ENCODE data around the gene TMEM178A.
"Not testable (repeated sequence)": the region's sequence is repeated elsewhere in the genome, so short reads cannot be mapped to it uniquely, and the experiment has no call there.

The TMEM178A gene

GRCh38 chr2:39708003-39708402 is 42.3 kb downstream of the TMEM178A start:
- DNase-seq (ENCODE audit: low read depth in 2 of 2, low spot score in 1 of 2) = no peak

DNA sequence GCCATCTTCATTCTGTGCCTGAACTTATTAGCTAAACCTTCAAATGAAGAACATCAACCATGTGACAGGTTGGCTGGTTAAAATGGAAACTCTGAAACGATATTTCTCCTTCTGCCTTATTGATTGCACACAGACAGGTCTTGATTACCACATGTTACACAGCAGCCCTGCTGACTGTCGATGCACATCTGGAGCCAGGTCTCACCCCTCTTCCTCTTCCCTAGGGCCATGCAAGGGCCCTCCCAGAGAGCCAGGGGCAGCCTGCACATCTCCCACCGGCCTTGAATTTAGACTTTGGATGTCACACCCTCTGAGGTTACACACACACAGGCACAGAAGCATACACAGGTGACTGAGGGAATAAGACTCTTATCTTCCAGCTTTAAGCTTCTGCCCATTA is 45.1 kb downstream of the TMEM178A start:
- no peak for DNase-seq (ENCODE audit: low read depth in 2 of 2, low spot score in 1 of 2)

GRCh38 chr2:39712953-39713352 is 47.2 kb downstream of the TMEM178A start:
- no peak for DNase-seq (ENCODE audit: low read depth in 2 of 2, low spot score in 1 of 2)

DNA sequence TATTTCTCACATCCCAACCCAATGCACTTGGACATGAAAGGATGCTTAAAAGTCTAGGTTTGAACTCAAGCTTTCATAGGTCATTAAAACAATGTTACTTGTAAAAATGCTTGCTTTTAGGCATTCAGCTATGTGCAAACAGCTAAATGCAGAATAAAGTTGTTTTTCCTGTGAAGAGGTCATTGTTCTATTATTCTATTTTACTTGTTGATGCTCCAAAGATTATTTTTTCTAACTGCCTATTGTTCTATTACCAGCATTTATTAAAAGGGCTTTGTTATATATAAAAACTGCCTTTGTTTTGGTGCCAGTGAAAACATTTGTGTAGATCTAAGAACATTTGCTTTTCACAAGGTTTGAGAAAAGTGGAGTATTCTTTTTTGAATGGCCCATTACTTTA is 49.4 kb downstream of the TMEM178A start:
- DNase-seq (ENCODE audit: low read depth in 2 of 2, low spot score in 1 of 2) = no peak

- no peak for DNase-seq (ENCODE audit: low read depth in 2 of 2, low spot score in 1 of 2)
These were observed 50.1 kb downstream of the TMEM178A start for GRCh38 chr2:39715822-39716221.

DNA sequence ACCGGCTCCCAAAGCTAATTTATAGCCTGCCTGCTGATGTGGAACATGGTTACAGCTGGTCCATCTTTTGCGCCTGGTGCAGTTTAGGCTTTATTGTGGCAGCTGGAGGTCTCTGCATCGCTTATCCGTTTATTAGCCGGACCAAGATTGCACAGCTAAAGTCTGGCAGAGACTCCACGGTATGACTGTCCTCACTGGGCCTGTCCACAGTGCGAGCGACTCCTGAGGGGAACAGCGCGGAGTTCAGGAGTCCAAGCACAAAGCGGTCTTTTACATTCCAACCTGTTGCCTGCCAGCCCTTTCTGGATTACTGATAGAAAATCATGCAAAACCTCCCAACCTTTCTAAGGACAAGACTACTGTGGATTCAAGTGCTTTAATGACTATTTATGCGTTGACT is 51.4 kb downstream of the TMEM178A start:
- no peak for DNase-seq (ENCODE audit: low read depth in 2 of 2, low spot score in 1 of 2)

GRCh38 chr2:39718483-39718882 is 52.8 kb downstream of the TMEM178A start:
- no peak for DNase-seq (ENCODE audit: low read depth in 2 of 2, low spot score in 1 of 2)

- no peak for DNase-seq (ENCODE audit: low read depth in 2 of 2, low spot score in 1 of 2)
These were observed 53.6 kb downstream of the TMEM178A start for GRCh38 chr2:39719317-39719716.

DNA sequence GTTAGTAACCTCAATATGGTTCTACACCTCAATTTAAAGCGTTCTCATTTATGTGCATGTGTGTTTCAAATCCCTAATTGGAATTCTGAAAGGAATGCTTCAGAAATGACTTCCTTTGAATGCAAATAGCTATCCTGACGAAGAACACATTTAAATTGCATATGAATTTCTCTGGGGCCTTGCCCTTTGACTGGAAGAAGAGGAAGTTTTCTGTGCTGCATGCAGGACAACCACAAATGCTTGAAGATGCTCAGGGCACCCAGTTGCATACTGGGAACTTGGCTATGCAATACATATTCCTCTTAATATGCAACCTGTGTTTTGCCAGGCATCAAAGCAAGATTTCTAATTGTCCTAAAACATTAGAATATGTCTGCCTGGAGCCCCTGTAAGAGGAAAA is 55.3 kb downstream of the TMEM178A start:
- no peak for DNase-seq (ENCODE audit: low read depth in 2 of 2, low spot score in 1 of 2)

DNA sequence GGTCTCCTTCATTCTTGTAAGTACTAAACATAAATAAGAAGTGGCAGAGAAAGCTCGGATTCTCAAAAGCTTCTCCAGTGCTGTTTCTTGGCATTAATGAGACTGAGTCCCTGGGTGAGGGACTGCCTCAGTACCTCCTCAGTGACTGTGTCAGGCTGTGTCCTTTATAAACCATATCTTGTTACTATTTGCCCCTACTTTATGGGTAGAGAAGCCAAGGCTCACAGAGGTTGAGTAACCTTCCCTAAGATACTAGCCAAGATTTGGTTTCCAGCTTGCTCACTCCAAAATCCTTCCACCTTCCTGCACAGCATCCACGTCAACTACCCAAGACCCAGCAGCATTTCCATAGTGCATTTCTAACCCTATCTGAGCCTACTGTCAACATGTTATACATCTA is 57.8 kb downstream of the TMEM178A start:
- no peak for DNase-seq (ENCODE audit: low read depth in 2 of 2, low spot score in 1 of 2)

DNA sequence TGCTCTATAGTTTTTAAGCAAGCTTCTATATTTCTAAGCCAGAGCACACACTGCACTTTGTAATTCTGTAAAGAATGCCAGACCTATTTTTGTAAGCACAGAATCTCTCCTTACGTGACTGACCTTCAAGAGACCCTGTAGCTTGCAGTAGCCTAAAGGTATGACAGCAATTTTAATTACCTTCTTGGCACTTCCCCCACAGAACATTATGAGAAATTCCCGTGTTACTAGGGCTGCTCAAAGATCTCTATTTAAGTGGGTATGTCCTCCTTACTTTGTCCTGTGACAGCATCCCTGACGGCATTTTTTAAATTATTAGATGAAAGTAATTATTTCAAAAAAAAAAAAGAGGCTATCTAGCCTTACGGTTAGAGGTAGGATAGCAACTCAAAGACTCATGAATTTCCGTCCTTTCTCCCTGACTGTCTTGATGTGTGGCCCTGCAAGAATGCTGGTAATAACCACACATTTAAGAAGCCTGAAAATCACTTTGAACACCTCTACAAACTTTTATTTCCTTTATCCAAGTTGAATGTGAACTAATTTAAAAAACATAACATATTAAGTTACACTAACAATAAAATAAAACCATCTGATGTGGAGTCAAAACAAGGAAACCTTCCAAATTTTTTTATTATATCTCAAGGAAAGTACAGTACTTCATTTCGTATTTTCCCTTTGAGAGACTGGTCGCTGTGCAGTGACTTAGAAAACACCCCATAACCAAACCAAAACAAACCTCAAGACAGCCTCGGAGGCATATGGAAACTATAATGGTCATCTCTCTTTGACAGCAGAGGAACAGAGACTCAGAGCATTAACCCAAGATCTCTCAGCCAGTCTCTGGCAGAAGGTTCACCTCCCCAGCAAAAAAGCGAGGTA is 58.5 kb downstream of the TMEM178A start:
- no peak for DNase-seq (ENCODE audit: low read depth in 2 of 2, low spot score in 1 of 2)

- DNase-seq (ENCODE audit: low read depth in 2 of 2, low spot score in 1 of 2) = no peak
These were observed 59.1 kb downstream of the TMEM178A start for GRCh38 chr2:39724828-39725144.

DNA sequence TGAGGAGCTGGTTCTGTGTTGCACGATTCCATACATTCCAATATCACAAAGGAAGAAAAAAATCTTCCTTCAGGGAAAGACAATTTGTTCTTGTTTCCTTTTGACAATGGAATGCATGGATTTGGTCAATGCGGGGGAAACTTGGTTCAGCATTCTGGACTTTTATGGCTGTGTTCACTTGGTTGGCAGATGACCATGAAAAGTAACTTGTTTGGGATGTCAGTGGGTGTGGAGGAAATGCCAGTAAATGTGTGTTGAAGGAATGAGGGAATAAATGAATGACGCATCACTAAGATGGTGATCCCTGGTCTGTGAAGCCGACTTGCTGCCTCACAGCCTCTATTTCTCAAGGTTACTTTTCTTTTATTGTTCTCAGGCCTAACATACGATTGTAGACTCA is 59.7 kb downstream of the TMEM178A start:
- no peak for DNase-seq (ENCODE audit: low read depth in 2 of 2, low spot score in 1 of 2)

GRCh38 chr2:39728085-39728484 is 62.4 kb downstream of the TMEM178A start:
- DNase-seq (ENCODE audit: low read depth in 2 of 2, low spot score in 1 of 2) = not testable (repeated sequence)

DNA sequence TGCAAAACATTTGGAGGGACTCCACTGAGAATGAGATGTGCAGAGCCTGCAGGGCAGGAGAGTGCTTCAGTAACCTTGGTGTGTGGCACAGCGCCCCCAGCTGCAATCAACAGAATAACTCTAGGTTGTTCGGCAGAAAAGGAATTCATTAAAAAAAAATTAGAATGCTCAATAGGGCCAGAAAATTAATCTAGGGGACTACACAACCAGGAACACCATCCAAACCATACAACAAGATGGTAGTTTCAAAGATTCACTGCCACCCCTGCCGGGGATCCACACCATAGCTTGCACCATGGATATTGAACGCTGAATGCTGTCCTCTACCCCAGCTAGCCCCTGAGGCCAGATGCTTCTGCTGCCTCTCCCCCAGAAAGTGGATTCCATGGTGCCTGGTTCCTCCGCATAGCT is 63.2 kb downstream of the TMEM178A start:
- no peak for DNase-seq (ENCODE audit: low read depth in 2 of 2, low spot score in 1 of 2)

DNA sequence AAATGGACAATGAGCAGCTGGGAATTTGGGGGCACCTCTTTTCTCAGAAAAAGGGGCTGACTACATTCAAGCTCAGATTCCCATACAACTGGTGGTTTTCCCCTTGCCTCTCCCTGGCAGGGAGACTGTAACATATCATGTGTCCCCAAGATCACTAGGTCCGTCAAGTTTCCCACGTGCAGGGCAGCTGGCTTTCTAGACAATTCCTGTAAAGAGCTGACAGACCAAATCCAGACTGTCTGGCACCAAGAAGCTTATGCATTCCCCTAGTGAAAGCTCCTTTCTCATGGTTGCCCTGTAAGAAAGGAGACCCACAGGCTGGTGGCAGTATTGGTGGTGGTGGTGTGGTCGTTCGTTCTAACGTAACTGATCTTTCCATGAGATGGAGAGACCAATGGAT is 64.6 kb downstream of the TMEM178A start:
- DNase-seq (ENCODE audit: low read depth in 2 of 2, low spot score in 1 of 2) = no peak

- DNase-seq (ENCODE audit: low read depth in 2 of 2, low spot score in 1 of 2) = no peak
These were observed 65.1 kb downstream of the TMEM178A start for GRCh38 chr2:39730685-39731302.

- no peak for DNase-seq (ENCODE audit: low read depth in 2 of 2, low spot score in 1 of 2)
These were observed 65.8 kb downstream of the TMEM178A start for GRCh38 chr2:39731546-39731945.

DNA sequence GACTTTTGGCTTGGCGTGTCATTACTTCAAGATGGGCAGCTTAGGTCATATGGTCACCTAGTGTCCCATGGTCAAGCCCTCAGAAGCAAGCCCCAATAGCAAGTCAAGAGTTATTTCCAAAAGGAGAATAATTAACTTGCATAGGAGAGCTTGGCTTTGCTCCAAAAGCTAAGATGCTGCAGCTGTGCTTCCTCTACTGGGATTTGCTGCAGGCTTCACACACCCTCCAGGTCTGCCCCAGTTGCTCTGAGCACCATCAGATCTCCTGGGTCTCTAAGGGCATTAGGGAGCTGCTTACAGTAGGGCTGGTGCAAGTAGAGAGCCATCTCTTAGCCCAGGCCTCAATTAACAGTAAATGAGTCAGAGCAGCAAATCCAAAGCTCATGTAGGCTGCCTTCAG is 66.8 kb downstream of the TMEM178A start:
- DNase-seq (ENCODE audit: low read depth in 2 of 2, low spot score in 1 of 2) = no peak

DNA sequence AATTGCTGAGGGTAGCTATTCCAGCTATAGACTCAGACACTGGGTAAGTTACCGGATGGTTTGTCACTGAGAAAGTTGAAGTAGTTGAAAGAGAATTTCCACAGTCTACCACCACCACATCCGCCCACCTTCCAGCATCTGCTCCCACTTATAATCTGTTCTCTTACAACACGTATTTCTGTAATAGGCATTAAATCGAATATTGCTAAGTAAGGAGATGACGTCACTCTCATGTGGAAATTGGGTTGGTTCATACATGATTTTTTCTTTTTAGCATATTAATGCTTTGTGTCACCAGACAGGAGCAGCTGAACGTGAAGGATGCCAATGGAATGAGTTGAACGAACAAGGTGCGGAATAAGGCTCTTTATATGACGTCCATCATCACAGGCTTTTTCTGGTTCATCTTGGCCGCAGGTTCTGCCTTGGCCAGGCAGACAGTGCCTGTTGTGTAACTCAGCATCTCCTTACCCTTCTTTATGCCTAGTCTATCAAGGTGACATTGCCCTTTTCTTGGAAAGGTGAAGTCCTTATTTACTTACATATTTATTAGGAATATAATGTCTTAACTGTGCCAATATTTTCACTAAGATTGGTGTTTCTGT is 67.5 kb downstream of the TMEM178A start:
- DNase-seq (ENCODE audit: low read depth in 2 of 2, low spot score in 1 of 2) = no peak

- no peak for DNase-seq (ENCODE audit: low read depth in 2 of 2, low spot score in 1 of 2)
These were observed 68.7 kb downstream of the TMEM178A start for GRCh38 chr2:39734445-39734844.

DNA sequence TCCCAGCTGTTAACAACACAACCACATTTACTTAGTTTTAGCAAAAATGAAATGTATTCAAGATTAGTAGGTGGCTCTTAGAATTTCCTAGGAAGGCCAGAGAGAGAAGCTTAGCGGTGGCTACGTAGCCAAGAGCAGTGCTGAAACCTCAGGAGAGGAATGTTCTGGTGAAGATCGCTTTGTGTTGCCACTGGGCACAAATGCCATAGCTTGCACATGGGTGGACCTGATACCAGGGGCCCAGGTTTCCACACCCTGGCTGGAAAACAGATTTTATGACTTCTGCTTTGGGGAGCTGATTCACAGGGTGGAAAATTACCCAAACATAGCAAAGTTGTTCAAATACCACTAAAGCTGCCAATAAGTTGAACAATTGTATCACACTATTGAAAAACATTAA is 69.9 kb downstream of the TMEM178A start:
- no peak for DNase-seq (ENCODE audit: low read depth in 2 of 2, low spot score in 1 of 2)
